GM13976 (cell line): ENCODE data around the gene UGT1A7.
"Not testable (repeated sequence)": the region's sequence is repeated elsewhere in the genome, so short reads cannot be mapped to it uniquely, and the experiment has no call there.

ENCODE experiments used
- DNase-seq: peaks from one replicate; pipeline ENCODE4 v3.0.0; 2012; ENCODE audit warnings: low spot score
- in situ Hi-C: fragments of 300-500 bp; cut with MboI; formaldehyde crosslinking; loops from one replicate; pipeline ENCODE4 v1.12.0; 2022; ENCODE audit warnings: low sequenced_read_pairs, mixed read lengths, inconsistent platforms; ENCODE audit not compliant: unreplicated experiment
- TF ChIP-seq, protein P1 (sequence below): IDR thresholded peaks from 2 replicates; pipeline ENCODE4 v1.5.1; 2012; ENCODE audit warnings: borderline replicate concordance, mild to moderate bottlenecking; ENCODE audit not compliant: insufficient read depth; ENCODE audit errors: extremely low read depth, missing control alignments, control extremely low read depth

The UGT1A7 gene

DNA sequence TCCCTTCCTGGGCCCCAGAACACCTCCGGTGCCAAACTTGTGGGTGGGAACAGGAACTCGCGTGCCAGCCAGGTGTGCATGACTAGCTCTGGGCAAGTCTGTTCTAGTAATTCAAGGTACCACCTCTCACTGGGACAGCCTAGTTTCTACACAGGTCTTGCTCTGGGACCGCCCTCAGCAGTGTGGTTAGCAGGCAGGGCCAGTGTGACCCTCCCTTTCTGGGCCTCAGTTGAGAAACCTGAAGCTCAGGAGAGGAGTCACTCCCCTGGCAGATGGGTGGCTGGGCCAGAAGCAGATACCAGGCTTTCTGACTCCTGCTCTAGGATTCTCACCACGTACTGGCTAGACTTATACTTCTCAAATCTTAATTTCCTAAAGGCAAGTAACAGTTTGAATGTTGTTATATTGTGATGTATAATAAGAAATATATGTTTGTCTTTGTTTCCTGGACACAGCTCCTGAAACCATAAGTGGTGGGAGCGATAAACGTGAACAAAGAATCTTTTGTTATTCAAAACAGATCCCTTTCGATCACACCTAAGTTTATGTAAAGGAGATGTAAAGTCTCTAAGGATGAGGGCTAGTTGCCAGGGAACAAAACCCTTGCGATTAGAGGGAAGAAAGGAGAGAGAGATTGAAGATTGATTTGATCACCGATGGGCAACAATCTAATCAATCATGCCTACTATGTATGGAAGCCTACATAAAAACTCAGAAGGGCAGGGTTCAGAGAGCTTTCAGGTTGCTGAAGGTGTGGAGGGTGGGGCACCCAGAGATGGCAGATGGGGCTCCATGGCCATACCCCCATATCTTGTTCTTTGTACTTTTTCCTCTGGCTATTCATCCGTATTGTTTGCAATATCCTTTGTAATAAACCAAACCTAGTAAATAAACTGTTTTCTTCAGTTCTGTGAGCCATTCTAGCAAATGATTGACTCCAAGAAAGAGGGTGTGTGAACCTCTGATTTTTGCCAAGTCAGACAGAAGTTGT lies 10.0 kb downstream of the UGT1A7 start:
- no peak for DNase-seq
- TF ChIP-seq, protein P1, sequence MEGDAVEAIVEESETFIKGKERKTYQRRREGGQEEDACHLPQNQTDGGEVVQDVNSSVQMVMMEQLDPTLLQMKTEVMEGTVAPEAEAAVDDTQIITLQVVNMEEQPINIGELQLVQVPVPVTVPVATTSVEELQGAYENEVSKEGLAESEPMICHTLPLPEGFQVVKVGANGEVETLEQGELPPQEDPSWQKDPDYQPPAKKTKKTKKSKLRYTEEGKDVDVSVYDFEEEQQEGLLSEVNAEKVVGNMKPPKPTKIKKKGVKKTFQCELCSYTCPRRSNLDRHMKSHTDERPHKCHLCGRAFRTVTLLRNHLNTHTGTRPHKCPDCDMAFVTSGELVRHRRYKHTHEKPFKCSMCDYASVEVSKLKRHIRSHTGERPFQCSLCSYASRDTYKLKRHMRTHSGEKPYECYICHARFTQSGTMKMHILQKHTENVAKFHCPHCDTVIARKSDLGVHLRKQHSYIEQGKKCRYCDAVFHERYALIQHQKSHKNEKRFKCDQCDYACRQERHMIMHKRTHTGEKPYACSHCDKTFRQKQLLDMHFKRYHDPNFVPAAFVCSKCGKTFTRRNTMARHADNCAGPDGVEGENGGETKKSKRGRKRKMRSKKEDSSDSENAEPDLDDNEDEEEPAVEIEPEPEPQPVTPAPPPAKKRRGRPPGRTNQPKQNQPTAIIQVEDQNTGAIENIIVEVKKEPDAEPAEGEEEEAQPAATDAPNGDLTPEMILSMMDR = no peak
- in situ Hi-C loops = no loop called here

GRCh38 chr2:233692648-233693047 lies 10.9 kb downstream of the UGT1A7 start, which contains the start of gene UGT1A6:
Gene UGT1A6, plus strand, starts transcription at chr2:233692890. Its CDS starts 115 bp downstream, at chr2:233693005.
- in situ Hi-C loops = no loop called here
- DNase-seq = no peak
- TF ChIP-seq, protein P1 = no peak

DNA sequence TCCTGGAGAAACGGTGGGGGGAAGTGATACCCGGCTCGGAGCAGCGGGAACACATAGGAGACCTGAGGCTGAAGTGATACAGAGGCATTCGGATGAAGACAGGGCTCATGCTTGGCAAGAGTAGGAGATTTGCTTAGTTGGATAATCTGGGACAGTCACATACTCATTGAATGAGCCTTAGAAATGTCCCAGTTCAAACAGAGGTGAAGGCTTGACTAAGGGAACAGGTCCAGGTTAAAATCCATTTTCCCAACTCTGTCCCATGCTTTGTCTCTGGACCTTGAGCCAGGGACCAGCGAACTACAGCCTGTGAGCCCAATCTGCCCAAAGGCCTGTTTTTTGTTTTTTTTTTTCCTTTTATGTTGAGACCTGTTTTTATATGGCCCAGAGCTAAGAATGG lies 12.3 kb downstream of the UGT1A7 start:
- in situ Hi-C loops = no loop called here

GRCh38 chr2:233698740-233699139 lies 17.0 kb downstream of the UGT1A7 start:
- no peak for DNase-seq
- in situ Hi-C loops = no loop called here
- TF ChIP-seq, protein P1 = no peak

More for the DNA sequence above, 12.3 kb downstream of the UGT1A7 start:
- no peak for DNase-seq
- TF ChIP-seq, protein P1 = no peak

- TF ChIP-seq, protein P1 = no peak
- no peak for DNase-seq
- in situ Hi-C loops = loop anchor here (25.0 kb wide), 2 partner anchors 237 to 412 kb away; no protein-coding TSS in a partner anchor
Measured at GRCh38 chr2:233699424-233700027, 17.8 kb downstream of the UGT1A7 start.

- in situ Hi-C loops = loop anchor here (25.0 kb wide), 2 partner anchors 238 to 413 kb away; no protein-coding TSS in a partner anchor
- TF ChIP-seq, protein P1 = no peak
- DNase-seq = no peak
Measured at GRCh38 chr2:233700028-233700635, 18.4 kb downstream of the UGT1A7 start.

DNA sequence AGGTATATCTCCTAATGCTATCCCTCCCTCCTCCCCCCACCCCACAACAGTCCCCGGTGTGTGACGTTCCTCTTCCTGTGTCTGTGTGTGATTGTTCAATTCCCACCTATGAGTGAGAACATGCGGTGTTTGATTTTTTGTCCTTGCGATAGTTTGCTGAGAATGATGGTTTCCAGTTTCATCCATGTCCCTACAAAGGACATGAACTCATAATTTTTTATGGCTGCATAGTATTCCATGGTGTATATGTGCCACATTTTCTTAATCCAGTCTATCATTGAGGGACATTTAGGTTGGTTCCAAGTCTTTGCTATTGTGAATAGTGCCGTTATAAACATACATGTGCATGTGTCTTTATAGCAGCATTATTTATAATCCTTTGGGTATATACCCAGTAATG lies 19.1 kb downstream of the UGT1A7 start:
- in situ Hi-C loops = loop anchor here (25.0 kb wide), 2 partner anchors 239 to 414 kb away; no protein-coding TSS in a partner anchor
- not testable (repeated sequence) for DNase-seq
